ENCODE data around the gene DOCK2. TPM values are rescaled to one million over a fixed set of nuclear protein-coding genes. Genes with fewer than 3 reads are reported as not detected.

DOCK2 gene
- total RNA-seq, 5 donors from 2014 or later (not counting 1 experiment from before 2014, with no cell fraction given): 168 to 303 (median 197) TPM

GRCh38 chr5:169772256-169772655, 135.2 kb downstream of the DOCK2 start:
- Mint-ChIP-seq H3K27ac (no peak overlapping the region), H3K9me3 (no peaks in the 10 kb centered on the region), H3K4me3 (no peak overlapping the region), H3K36me3 (peaks cover 69% of the 10 kb centered on the region), H3K4me1 (peaks cover 0 to 9% (median 6%) of the 10 kb centered on the region in 3 donors), H3K27me3 (no peaks in the 10 kb centered on the region)
- no peaks in the 10 kb centered on the region for H3K9me3 ChIP-seq
- no peak overlapping the region for H3K4me3 ChIP-seq (ENCODE audit: control insufficient read depth in 1 of 2, extremely low read depth in 1 of 2, low read length in 1 of 2)
- ChIA-PET CTCF (interaction anchor here in 1 of 2 donors (0.6 kb wide), 1 partner anchor 55 kb away, joined by 4 read pairs; no protein-coding TSS in a partner anchor), POLR2A (no interaction called here)
- ATAC-seq (replicated peaks in 1 of 4) (no peak), DNase-seq (no peak)
- no peaks in the 10 kb centered on the region for H3K4me1 ChIP-seq (ENCODE audit: control insufficient read depth in 1 of 2, extremely low read depth in 1 of 2, insufficient read depth in 2 of 2, low read length in 2 of 2)
- no peaks in the 10 kb centered on the region for H3K27me3 ChIP-seq (replicated peaks in 1 of 2; ENCODE audit: control insufficient read depth in 2 of 2, extremely low read depth in 1 of 2, insufficient read depth in 2 of 2, low read length in 1 of 2)
- H3K27ac ChIP-seq (ENCODE audit: low read length): no peak overlapping the region
- peaks cover 3 to 37% of the 10 kb centered on the region in 2 donors for H3K36me3 ChIP-seq (ENCODE audit: control insufficient read depth in 2 of 2, extremely low read depth in 1 of 2, insufficient read depth in 1 of 2, low read length in 1 of 2)
- 100% methylated on average over 1 of the region's 2 CpGs for WGBS (ENCODE audit: insufficient coverage)

- H3K27me3 ChIP-seq (replicated peaks in 1 of 2; ENCODE audit: control insufficient read depth in 2 of 2, extremely low read depth in 1 of 2, insufficient read depth in 2 of 2, low read length in 1 of 2): no peaks in the 10 kb centered on the region
- ATAC-seq (replicated peaks in 1 of 4) (no peak), DNase-seq (no peak)
- H3K36me3 Mint-ChIP-seq: peaks cover 70% of the 10 kb centered on the region
- H3K4me1 Mint-ChIP-seq: peaks cover 0 to 6% (median 3%) of the 10 kb centered on the region in 3 donors
- CTCF ChIA-PET: no interaction called here
- H3K9me3 ChIP-seq: no peaks in the 10 kb centered on the region
- 100% methylated on average over 3 of the region's 6 CpGs for WGBS (ENCODE audit: insufficient coverage)
- POLR2A ChIA-PET: no interaction called here
- no peaks in the 10 kb centered on the region for H3K4me1 ChIP-seq (ENCODE audit: control insufficient read depth in 1 of 2, extremely low read depth in 1 of 2, insufficient read depth in 2 of 2, low read length in 2 of 2)
- H3K4me3 Mint-ChIP-seq: no peak overlapping the region
- H3K27me3 Mint-ChIP-seq: no peaks in the 10 kb centered on the region
- H3K4me3 ChIP-seq (ENCODE audit: control insufficient read depth in 1 of 2, extremely low read depth in 1 of 2, low read length in 1 of 2): no peak overlapping the region
- peaks cover 3 to 39% of the 10 kb centered on the region in 2 donors for H3K36me3 ChIP-seq (ENCODE audit: control insufficient read depth in 2 of 2, extremely low read depth in 1 of 2, insufficient read depth in 1 of 2, low read length in 1 of 2)
- H3K27ac Mint-ChIP-seq: no peak overlapping the region
- H3K9me3 Mint-ChIP-seq: no peaks in the 10 kb centered on the region
- no peak overlapping the region for H3K27ac ChIP-seq (ENCODE audit: low read length)
Measured at GRCh38 chr5:169772688-169773087, 135.6 kb downstream of the DOCK2 start.

- Histone ChIP-seq H3K27ac (ENCODE audit: low read length) (no peak overlapping the region), H3K4me3 (ENCODE audit: control insufficient read depth in 1 of 2, extremely low read depth in 1 of 2, low read length in 1 of 2) (no peak overlapping the region), H3K27me3 (replicated peaks in 1 of 2; ENCODE audit: control insufficient read depth in 2 of 2, extremely low read depth in 1 of 2, insufficient read depth in 2 of 2, low read length in 1 of 2) (no peaks in the 10 kb centered on the region), H3K36me3 (ENCODE audit: control insufficient read depth in 2 of 2, extremely low read depth in 1 of 2, insufficient read depth in 1 of 2, low read length in 1 of 2) (peaks cover 3 to 41% of the 10 kb centered on the region in 2 donors), H3K4me1 (ENCODE audit: control insufficient read depth in 1 of 2, extremely low read depth in 1 of 2, insufficient read depth in 2 of 2, low read length in 2 of 2) (no peaks in the 10 kb centered on the region), H3K9me3 (no peaks in the 10 kb centered on the region)
- CTCF ChIA-PET: no interaction called here
- ATAC-seq (replicated peaks in 1 of 4) (no peak), DNase-seq (no peak)
- peak overlapping the region in 1 of 2 donors; percentile 17 for H3K27ac Mint-ChIP-seq
- H3K4me3 Mint-ChIP-seq: no peak overlapping the region
- WGBS (ENCODE audit: insufficient coverage): 92% methylated on average over 5 of the region's 6 CpGs
- POLR2A ChIA-PET: no interaction called here
- H3K4me1 Mint-ChIP-seq: peaks cover 0 to 11% (median 7%) of the 10 kb centered on the region in 3 donors
- H3K9me3 Mint-ChIP-seq: no peaks in the 10 kb centered on the region
- H3K36me3 Mint-ChIP-seq: peaks cover 64% of the 10 kb centered on the region
- H3K27me3 Mint-ChIP-seq: no peaks in the 10 kb centered on the region
Measured at GRCh38 chr5:169777159-169777558, 140.1 kb downstream of the DOCK2 start.

- H3K4me1 Mint-ChIP-seq: peaks cover 0 to 11% (median 7%) of the 10 kb centered on the region in 3 donors
- H3K27me3 Mint-ChIP-seq: no peaks in the 10 kb centered on the region
- H3K4me1 ChIP-seq (ENCODE audit: control insufficient read depth in 1 of 2, extremely low read depth in 1 of 2, insufficient read depth in 2 of 2, low read length in 2 of 2): no peaks in the 10 kb centered on the region
- H3K27ac Mint-ChIP-seq: no peak overlapping the region
- H3K36me3 ChIP-seq (ENCODE audit: control insufficient read depth in 2 of 2, extremely low read depth in 1 of 2, insufficient read depth in 1 of 2, low read length in 1 of 2): peaks cover 3 to 41% of the 10 kb centered on the region in 2 donors
- DNase-seq (no peak), ATAC-seq (replicated peaks in 1 of 4) (no peak)
- WGBS (ENCODE audit: insufficient coverage): 77% methylated on average over 5 of the region's 7 CpGs
- no peaks in the 10 kb centered on the region for H3K9me3 ChIP-seq
- H3K27me3 ChIP-seq (replicated peaks in 1 of 2; ENCODE audit: control insufficient read depth in 2 of 2, extremely low read depth in 1 of 2, insufficient read depth in 2 of 2, low read length in 1 of 2): no peaks in the 10 kb centered on the region
- H3K4me3 ChIP-seq (ENCODE audit: control insufficient read depth in 1 of 2, extremely low read depth in 1 of 2, low read length in 1 of 2): no peak overlapping the region
- ChIA-PET POLR2A (no interaction called here), CTCF (interaction anchor here (0.5 to 0.8 kb wide), 2 partner anchors 55 to 56 kb away, joined by 3 to 4 read pairs; no protein-coding TSS in a partner anchor)
- H3K9me3 Mint-ChIP-seq: no peaks in the 10 kb centered on the region
- peaks cover 60% of the 10 kb centered on the region for H3K36me3 Mint-ChIP-seq
- no peak overlapping the region for H3K27ac ChIP-seq (ENCODE audit: low read length)
- H3K4me3 Mint-ChIP-seq: no peak overlapping the region
Measured at GRCh38 chr5:169778622-169779596, 141.8 kb downstream of the DOCK2 start.

GRCh38 chr5:169781420-169782345, 144.6 kb downstream of the DOCK2 start:
- Mint-ChIP-seq H3K27me3 (no peaks in the 10 kb centered on the region), H3K4me3 (no peak overlapping the region), H3K9me3 (no peaks in the 10 kb centered on the region), H3K27ac (peak overlapping the region in 1 of 2 donors; percentile 25), H3K4me1 (peaks cover 0 to 9% (median 7%) of the 10 kb centered on the region in 3 donors), H3K36me3 (peaks cover 60% of the 10 kb centered on the region)
- DNase-seq: no peak
- ChIA-PET POLR2A (interaction anchor here in 1 of 2 donors (0.6 kb wide), 2 partner anchors 19 to 629 kb away, joined by 3 to 4 read pairs; no protein-coding TSS in a partner anchor), CTCF (no interaction called here)
- H3K27ac ChIP-seq (ENCODE audit: low read length): no peak overlapping the region
- no peaks in the 10 kb centered on the region for H3K9me3 ChIP-seq
- 80% methylated on average over 1 of the region's 6 CpGs for WGBS (ENCODE audit: insufficient coverage)
- no peaks in the 10 kb centered on the region for H3K27me3 ChIP-seq (replicated peaks in 1 of 2; ENCODE audit: control insufficient read depth in 2 of 2, extremely low read depth in 1 of 2, insufficient read depth in 2 of 2, low read length in 1 of 2)
- no peak for ATAC-seq (replicated peaks in 1 of 4)
- no peaks in the 10 kb centered on the region for H3K4me1 ChIP-seq (ENCODE audit: control insufficient read depth in 1 of 2, extremely low read depth in 1 of 2, insufficient read depth in 2 of 2, low read length in 2 of 2)
- no peak overlapping the region for H3K4me3 ChIP-seq (ENCODE audit: control insufficient read depth in 1 of 2, extremely low read depth in 1 of 2, low read length in 1 of 2)
- H3K36me3 ChIP-seq (ENCODE audit: control insufficient read depth in 2 of 2, extremely low read depth in 1 of 2, insufficient read depth in 1 of 2, low read length in 1 of 2): peaks cover 3 to 34% of the 10 kb centered on the region in 2 donors
